ENCODE measurements around the gene ENTHD1.
"Not testable (repeated sequence)": the region's sequence is repeated elsewhere in the genome, so short reads cannot be mapped to it uniquely, and the experiment has no call there.

The ENTHD1 gene

DNA sequence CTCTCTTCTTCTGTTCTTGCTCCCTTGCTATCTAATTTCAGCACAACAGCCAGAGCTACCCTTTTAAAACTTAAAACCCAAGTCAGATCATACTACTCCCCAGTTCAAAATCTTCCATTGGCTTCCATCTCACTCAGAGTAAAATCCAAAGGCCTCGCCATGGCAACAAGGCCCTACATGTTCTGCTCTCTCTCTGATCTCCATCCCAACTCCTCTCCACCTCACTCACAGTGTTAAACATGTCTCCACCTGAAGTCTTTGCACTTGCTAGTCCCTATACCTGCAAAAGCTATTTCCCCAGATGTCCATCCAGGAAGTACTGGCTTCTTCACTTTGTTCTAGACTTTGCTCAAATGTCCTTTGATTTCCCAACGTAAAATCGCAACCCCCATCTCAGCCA is 4.3 kb upstream of the ENTHD1 start:
- DNase-seq = no peak
- H3K4me1 Mint-ChIP-seq = peaks cover 28% of the 10 kb centered on the region
- no peak overlapping the region for H3K4me3 Mint-ChIP-seq
- ATAC-seq = no peak
- no peaks in the 10 kb centered on the region for H3K27me3 Mint-ChIP-seq
- no peaks in the 10 kb centered on the region for H3K9me3 Mint-ChIP-seq
- no peak overlapping the region for H3K27ac Mint-ChIP-seq
- H3K36me3 Mint-ChIP-seq (ENCODE audit: low read depth) = peaks cover 8% of the 10 kb centered on the region

DNA sequence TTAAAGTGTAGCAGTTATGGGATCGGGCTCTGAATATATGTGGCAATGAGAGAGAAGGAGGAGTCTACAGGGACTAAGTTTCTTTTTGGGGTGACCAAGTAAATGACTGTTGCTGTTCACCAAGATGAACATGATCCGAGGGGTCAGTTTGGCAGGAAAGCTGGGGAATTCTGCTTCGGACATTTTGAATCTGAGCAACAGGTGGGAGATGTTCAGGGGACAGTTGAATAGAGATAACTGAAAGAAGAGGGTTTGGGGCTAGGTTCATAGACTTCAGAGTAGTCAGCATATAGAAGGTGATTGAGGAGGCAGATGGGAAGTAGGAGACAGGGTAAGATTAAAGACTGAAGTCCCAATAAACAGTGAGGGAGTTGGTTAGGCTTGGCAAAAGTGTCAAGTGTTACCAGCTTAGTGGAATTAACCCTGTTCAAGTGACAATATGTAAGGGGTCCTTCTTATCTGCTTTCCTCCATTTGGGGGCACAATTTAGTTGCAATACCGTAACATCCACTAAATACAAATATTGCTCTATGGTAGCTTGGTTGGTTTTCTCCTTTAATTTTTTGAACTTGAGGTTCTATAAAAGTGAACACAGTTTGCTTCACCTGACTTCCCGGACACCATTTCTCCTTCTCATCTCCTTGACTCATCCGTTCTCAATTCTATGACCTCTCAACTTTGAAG is 2.9 kb upstream of the ENTHD1 start:
- ATAC-seq (no peak), DNase-seq (no peak)
- Mint-ChIP-seq H3K36me3 (ENCODE audit: low read depth) (no peaks in the 10 kb centered on the region), H3K4me3 (no peak overlapping the region), H3K9me3 (no peaks in the 10 kb centered on the region), H3K4me1 (peaks cover 40% of the 10 kb centered on the region), H3K27me3 (no peaks in the 10 kb centered on the region), H3K27ac (no peak overlapping the region)

DNA sequence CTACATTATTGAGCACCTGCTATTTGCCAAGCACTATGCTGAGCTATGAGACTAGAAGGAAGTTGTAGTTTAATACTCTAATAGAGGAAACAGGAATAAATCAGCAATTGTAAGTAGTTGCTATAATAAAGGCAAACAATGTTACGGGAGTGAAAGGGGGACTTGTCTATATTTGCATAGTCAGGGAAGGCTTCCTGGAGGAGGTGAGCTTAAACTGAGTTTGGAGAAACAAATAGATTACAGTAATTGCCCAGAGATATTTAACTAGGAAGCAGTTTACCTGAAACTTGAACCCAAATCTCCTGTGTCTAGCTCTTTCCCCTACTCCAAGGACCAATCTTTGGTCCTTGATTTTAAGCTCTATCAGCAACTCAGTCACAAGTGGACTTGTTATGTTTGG is 2.1 kb upstream of the ENTHD1 start:
- Mint-ChIP-seq H3K4me1 (peaks cover 36% of the 10 kb centered on the region), H3K27me3 (no peaks in the 10 kb centered on the region), H3K9me3 (no peaks in the 10 kb centered on the region), H3K27ac (no peak overlapping the region), H3K36me3 (ENCODE audit: low read depth) (no peaks in the 10 kb centered on the region), H3K4me3 (no peak overlapping the region)
- no peak for ATAC-seq
- no peak for DNase-seq

DNA sequence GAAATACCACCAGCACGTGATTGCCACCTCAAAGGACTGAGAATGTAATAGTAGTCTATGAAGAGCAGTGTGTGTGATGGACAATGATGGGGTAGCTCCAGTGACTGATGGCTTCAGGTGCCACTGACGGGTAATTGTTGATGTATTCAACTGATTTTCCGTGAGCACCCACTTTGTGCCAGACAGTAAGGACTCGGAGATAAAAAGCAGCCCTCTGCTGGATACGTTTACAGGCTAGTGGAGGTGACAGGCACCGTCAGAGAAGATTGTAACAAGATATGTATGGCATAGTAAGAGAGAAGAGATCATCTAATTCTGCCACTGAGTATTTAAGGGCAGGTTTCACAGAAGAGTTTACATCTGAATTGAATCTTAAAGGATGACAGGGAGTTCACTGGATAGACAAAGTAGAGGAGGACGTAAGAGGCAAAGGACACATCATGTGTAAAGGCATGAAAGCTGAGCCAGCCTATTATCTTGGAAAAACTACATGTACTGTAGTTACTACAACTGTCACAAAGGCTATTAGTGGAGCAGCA is 1.1 kb upstream of the ENTHD1 start:
- H3K27ac Mint-ChIP-seq = no peak overlapping the region
- H3K36me3 Mint-ChIP-seq (ENCODE audit: low read depth) = no peaks in the 10 kb centered on the region
- no peak overlapping the region for H3K4me3 Mint-ChIP-seq
- no peaks in the 10 kb centered on the region for H3K27me3 Mint-ChIP-seq
- ATAC-seq = no peak
- H3K9me3 Mint-ChIP-seq = no peaks in the 10 kb centered on the region
- DNase-seq = no peak
- peaks cover 25% of the 10 kb centered on the region for H3K4me1 Mint-ChIP-seq

DNA sequence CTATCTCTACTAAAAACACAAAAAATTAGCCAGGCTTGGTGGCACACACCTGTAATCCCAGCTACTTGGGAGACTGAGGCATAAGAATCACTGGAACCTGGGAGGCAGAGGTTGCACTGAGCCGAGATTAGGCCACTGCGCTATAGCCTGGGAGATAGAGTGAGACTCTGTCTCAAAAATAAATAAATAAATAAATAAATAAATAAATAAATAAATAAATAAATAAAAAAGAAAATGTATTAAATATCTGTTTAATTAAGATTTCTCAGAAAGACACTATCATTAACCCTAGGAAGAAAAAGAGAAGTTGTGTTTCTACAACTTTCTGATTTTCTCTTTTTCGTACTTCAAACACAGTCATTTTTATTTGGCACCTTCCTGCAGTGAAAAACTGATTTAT is 3.6 kb downstream of the ENTHD1 start:
- not testable (repeated sequence) for H3K27ac Mint-ChIP-seq; ATAC-seq; DNase-seq; H3K4me3 Mint-ChIP-seq; H3K36me3 Mint-ChIP-seq (ENCODE audit: low read depth); H3K27me3 Mint-ChIP-seq; H3K9me3 Mint-ChIP-seq
- peaks cover 16% of the 10 kb centered on the region for H3K4me1 Mint-ChIP-seq

DNA sequence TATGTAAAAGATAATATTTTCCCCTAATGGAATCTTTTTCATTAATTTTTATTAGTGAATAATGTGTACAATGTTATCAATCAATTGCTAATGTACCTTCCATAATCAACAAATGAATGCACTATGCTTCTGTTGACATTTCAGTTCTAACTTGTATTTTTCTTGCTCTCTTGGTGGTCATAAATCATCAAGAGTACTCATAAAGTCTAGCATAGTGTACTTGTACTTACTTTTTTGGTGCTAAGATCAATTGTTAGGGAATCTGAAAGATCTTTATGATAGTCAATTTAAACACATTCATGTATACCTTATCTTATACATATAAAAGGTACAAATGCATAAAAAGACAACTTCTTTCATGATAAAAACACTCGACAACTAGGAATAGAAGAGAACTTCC is 10.5 kb downstream of the ENTHD1 start:
- no peaks in the 10 kb centered on the region for H3K36me3 Mint-ChIP-seq (ENCODE audit: low read depth)
- no peaks in the 10 kb centered on the region for H3K27me3 Mint-ChIP-seq
- H3K9me3 Mint-ChIP-seq = no peaks in the 10 kb centered on the region
- DNase-seq (no peak), ATAC-seq (no peak)
- H3K4me3 Mint-ChIP-seq = no peak overlapping the region
- H3K27ac Mint-ChIP-seq = no peak overlapping the region
- H3K4me1 Mint-ChIP-seq = peaks cover 2% of the 10 kb centered on the region

DNA sequence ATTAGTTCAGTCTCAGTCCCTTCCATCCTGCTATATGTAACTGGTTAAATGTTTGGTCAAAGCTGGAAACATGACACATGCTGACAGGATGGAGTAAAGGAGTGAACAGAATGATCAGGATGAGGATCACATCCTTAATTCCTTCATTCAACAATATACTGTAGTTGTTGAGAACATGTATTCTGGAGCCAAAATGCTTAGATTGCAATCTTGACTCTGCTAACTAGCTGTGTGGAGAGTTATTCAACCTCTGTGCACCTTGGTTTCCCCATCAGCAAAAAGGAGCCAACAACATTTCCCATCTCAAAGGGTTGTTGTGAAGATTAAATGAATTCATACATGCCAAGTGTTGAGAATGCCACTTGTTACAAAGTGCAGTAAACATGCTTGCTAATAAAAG is 12.8 kb downstream of the ENTHD1 start:
- no peaks in the 10 kb centered on the region for H3K36me3 Mint-ChIP-seq (ENCODE audit: low read depth)
- no peak for ATAC-seq

DNA sequence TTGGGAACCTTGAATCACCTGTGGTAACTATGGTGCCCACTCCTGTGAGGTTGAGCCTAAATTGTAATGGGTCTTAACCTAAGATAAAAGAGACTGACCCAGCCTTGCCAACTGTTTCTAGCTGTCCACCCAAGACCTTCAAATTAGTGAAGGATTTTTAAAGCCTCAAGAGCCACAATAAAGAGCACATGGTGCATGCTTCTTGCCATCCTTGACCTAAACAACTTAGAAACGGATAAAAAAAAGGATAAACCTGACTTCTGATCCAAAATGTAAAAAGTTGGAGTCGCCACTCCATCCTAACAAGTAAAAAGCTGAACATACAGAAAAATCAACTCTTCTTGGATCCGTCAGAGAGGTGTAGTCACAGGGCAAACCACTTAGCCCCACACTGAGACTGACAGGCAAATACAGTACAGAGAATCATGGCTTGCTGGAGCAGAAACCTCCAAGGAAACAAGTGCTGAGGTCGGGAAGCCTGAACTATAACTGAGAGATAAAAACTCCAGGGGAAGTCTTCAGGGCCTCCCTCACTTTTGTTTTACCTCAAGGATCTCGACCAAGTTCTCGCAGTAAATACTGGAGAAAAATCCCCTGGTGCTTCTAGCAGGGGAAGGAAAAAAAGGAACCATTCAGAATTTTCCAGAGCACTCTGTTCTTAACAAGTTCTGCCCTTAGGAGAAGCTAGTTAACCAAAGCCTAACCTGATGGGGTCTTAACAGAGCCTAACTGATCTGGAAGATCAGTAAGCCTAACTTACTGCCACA is 16.3 kb downstream of the ENTHD1 start:
- DNase-seq = no peak
- no peak overlapping the region for H3K4me3 Mint-ChIP-seq
- H3K27ac Mint-ChIP-seq = no peak overlapping the region
- no peak for ATAC-seq
- no peaks in the 10 kb centered on the region for H3K36me3 Mint-ChIP-seq (ENCODE audit: low read depth)
- peaks cover 20% of the 10 kb centered on the region for H3K4me1 Mint-ChIP-seq
- no peaks in the 10 kb centered on the region for H3K9me3 Mint-ChIP-seq
- no peaks in the 10 kb centered on the region for H3K27me3 Mint-ChIP-seq

More for the DNA sequence above, 12.8 kb downstream of the ENTHD1 start:
- Mint-ChIP-seq H3K4me1 (peaks cover 4% of the 10 kb centered on the region), H3K27me3 (no peaks in the 10 kb centered on the region), H3K4me3 (no peak overlapping the region), H3K9me3 (no peaks in the 10 kb centered on the region), H3K27ac (no peak overlapping the region)
- DNase-seq = no peak

DNA sequence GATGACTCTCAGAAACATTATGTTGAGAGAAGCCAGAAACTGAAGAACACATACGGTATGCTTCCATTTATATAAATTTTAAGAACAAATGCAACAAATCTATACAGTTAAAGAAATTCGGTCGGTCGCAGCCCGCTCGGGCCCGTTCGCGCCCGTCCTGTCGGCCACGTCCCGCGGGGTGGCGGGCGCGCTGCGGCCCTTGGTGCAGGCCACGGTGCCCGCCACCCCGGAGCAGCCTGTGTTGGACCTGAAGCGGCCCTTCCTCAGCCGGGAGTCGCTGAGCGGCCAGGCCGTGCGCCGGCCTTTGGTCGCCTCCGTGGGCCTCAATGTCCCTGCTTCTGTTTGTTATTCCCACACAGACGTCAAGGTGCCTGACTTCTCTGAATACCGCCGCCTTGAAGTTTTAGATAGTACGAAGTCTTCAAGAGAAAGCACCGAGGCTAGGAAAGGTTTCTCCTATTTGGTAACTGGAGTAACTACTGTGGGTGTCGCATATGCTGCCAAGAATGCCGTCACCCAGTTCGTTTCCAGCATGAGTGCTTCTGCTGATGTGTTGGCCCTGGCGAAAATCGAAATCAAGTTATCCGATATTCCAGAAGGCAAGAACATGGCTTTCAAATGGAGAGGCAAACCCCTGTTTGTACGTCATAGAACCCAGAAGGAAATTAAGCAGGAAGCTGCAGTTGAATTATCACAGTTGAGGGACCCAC is 18.2 kb downstream of the ENTHD1 start:
- ATAC-seq; H3K36me3 Mint-ChIP-seq (ENCODE audit: low read depth); DNase-seq; H3K4me3 Mint-ChIP-seq; H3K27ac Mint-ChIP-seq; H3K9me3 Mint-ChIP-seq; H3K27me3 Mint-ChIP-seq: not testable (repeated sequence)
- H3K4me1 Mint-ChIP-seq = peaks cover 20% of the 10 kb centered on the region

DNA sequence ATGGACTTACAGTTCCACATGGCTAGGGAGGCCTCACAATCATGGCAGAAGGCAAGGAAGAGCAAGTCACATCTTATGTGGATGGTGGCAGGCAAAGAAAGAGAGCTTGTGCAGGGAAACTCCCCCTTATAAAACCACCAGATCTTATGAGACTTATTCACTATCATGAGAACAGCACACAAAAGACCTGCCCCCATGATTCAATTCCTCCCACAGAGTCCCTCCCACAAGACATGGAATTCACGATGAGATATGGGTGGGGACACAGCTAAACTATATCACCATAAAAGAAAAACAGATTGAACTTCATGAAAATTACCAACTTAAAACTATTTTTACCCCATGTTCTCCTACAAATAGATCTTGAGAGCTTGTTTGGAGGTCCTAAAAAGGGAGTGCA is 19.6 kb downstream of the ENTHD1 start:
- H3K36me3 Mint-ChIP-seq (ENCODE audit: low read depth) = no peaks in the 10 kb centered on the region
- no peak overlapping the region for H3K27ac Mint-ChIP-seq
- H3K4me1 Mint-ChIP-seq = peaks cover 23% of the 10 kb centered on the region
- H3K9me3 Mint-ChIP-seq = no peaks in the 10 kb centered on the region
- H3K4me3 Mint-ChIP-seq = no peak overlapping the region
- no peaks in the 10 kb centered on the region for H3K27me3 Mint-ChIP-seq
- DNase-seq (no peak), ATAC-seq (peak; percentile 52)

DNA sequence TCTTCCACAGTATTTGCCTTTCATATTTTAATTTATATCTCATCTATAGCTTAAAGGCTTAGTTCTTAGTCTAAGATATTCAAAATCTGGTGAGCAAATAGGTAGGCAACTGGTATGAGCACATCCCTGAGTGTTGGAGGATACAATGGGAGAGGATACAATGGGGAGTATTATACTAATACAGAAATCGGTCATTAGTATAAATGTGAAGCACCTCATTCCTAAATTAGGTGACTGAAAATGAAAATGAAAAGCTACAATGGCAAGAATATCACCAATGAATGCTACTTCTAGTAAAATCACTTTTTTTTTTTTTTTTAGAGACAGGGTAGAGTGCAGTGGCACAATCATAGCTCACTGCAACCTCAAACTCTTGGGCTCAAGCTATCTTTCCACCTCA is 21.0 kb downstream of the ENTHD1 start:
- H3K27ac Mint-ChIP-seq = no peak overlapping the region
- peaks cover 25% of the 10 kb centered on the region for H3K4me1 Mint-ChIP-seq
- no peak for DNase-seq
- H3K27me3 Mint-ChIP-seq = no peaks in the 10 kb centered on the region
- ATAC-seq = no peak
- no peak overlapping the region for H3K4me3 Mint-ChIP-seq
- no peaks in the 10 kb centered on the region for H3K9me3 Mint-ChIP-seq
- H3K36me3 Mint-ChIP-seq (ENCODE audit: low read depth) = no peaks in the 10 kb centered on the region

DNA sequence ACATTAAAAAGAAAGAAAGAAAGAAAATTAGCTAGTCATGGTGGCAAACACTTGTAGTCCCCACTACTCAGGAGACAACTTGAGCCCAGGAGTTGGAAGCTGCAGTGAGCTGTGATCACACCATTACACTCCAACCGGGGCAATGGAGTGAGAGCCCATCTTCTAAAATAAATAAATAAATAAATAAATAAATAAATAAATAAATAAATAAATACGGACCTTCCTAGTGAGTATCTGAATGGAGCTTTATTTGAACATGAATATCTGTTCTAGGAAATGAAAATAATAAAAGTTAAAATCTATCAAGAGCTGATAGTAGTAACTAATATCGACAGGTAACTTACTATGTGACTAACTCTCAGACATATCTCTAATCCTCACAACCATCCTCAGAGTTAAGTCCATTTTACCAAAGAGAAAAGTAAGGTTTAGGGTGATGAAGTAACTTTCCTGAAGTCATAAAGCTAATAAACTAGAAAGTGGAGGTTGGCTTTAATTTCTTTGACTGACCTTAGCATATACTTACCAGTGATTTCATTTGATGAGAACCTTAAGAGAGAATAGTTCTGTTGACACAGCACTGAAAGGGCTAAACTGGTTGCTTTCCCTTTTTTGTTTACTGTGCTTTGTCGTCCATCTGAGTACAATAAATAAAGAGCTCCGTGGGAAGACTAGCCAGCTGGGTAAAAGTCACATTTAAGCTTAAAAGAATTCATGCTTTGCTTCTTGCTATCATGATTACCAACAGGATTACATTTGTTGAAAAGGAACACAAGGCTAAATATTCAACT is 22.4 kb downstream of the ENTHD1 start:
- H3K27ac Mint-ChIP-seq = no peak overlapping the region
- H3K4me1 Mint-ChIP-seq = peaks cover 27% of the 10 kb centered on the region
- H3K36me3 Mint-ChIP-seq (ENCODE audit: low read depth) = no peaks in the 10 kb centered on the region
- H3K4me3 Mint-ChIP-seq = no peak overlapping the region
- ATAC-seq (no peak), DNase-seq (no peak)
- no peaks in the 10 kb centered on the region for H3K27me3 Mint-ChIP-seq
- no peaks in the 10 kb centered on the region for H3K9me3 Mint-ChIP-seq

DNA sequence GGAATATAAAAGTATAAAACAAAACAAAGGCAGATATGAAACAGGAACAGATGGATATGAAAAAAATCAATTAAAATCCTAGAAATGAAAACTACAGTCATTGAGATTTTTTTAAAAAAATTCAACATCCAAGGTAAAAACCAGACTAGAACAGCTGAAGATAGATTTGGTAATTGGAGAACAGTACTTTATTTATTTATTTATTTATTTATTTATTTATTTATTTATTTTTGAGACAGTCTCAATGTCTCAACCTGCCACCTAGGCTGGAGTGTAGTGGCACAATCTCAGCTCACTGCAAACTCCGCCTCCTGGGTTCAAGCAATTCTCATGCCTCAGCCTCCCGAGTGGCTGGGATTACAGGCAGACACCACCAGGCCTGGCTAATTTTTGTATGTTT is 23.8 kb downstream of the ENTHD1 start:
- DNase-seq; H3K27me3 Mint-ChIP-seq; H3K36me3 Mint-ChIP-seq (ENCODE audit: low read depth); H3K9me3 Mint-ChIP-seq; H3K27ac Mint-ChIP-seq; ATAC-seq; H3K4me3 Mint-ChIP-seq: not testable (repeated sequence)
- H3K4me1 Mint-ChIP-seq = peaks cover 27% of the 10 kb centered on the region

DNA sequence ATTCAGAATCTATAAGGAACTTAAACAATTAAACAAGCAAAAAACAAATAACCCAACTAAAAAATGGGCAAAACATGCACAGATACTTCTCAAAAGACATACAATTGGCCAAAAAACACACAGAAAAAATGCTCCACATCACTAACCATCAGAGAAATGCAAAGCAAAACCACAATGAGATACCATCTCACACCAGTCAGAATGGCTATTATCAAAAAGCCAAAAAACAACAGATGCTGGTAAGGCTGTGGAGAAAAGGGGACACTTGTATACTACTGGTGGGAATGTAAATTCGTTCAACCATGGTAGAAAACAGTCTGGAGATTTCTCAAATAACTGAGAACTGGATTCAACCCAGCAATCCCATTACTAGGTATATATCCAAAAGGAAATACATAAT is 24.8 kb downstream of the ENTHD1 start:
- Mint-ChIP-seq H3K4me1 (peaks cover 21% of the 10 kb centered on the region), H3K27ac (no peak overlapping the region), H3K4me3 (no peak overlapping the region), H3K36me3 (ENCODE audit: low read depth) (no peaks in the 10 kb centered on the region), H3K9me3 (no peaks in the 10 kb centered on the region), H3K27me3 (no peaks in the 10 kb centered on the region)
- DNase-seq (no peak), ATAC-seq (no peak)
